Gastrocnemius medialis (tissue), 4 donors: ENCODE measurements around the gene GNB1L. TPM values are rescaled to one million over a fixed set of nuclear protein-coding genes. Genes with fewer than 3 reads are reported as not detected.

ENCODE experiments used
- ATAC-seq, 2 donors: fragments of 150-250 bp; one replicate each; pipeline ENCODE4 v1.9.1; 2016
- DNase-seq, 2 donors: peaks; one replicate each; pipeline ENCODE4 v3.0.0-alpha.2; 2019
- H3K27ac ChIP-seq, 4 donors: fragments of 200-600 bp; sonication (generic); 1 replicate in 1 of 4; 2 replicates in 3 of 4; pipeline ENCODE4 v1.5.1; 2016 to 2018; ENCODE audit warnings: mild to moderate bottlenecking in 2 of 4, moderate library complexity in 1 of 4
- H3K27me3 ChIP-seq, 3 donors: fragments of 200-600 bp; sonication (generic) in 2 of 3; 1 replicate in 1 of 3; 2 replicates in 2 of 3; pipeline versions ENCODE4 v1.5.1 to v1.6.0; 2016 to 2019; ENCODE audit warnings: mild to moderate bottlenecking in 1 of 3, moderate library complexity in 1 of 3
- H3K36me3 ChIP-seq, 2 donors: fragments of 200-600 bp; sonication (generic) in 1 of 2; one replicate each; pipeline ENCODE4 v1.5.1; 2017 to 2018
- H3K4me1 ChIP-seq, 2 donors: fragments of 200-600 bp; sonication (generic) in 1 of 2; one replicate each; pipeline ENCODE4 v1.5.1; 2016 to 2017; ENCODE audit warnings: mild to moderate bottlenecking in 2 of 2
- H3K4me3 ChIP-seq, 4 donors: fragments of 200-600 bp; sonication (generic) in 3 of 4; 1 replicate in 1 of 4; 2 replicates in 3 of 4; pipeline ENCODE4 v1.5.1; 2016 to 2019; ENCODE audit warnings: mild to moderate bottlenecking in 2 of 4
- H3K9me3 ChIP-seq, 3 donors: fragments of 200-600 bp; sonication (generic) in 2 of 3; 1 replicate in 1 of 3; 2 replicates in 2 of 3; pipeline ENCODE4 v1.5.1; 2016 to 2019
- CTCF ChIP-seq, 5 experiments: fragments of 450-650 bp in 3 of 5; fragments of 200-600 bp in 2 of 5; sonication (generic) in 2 of 5; IDR thresholded peaks in 4 of 5; conservative IDR thresholded peaks in 1 of 5; 1 replicate in 4 of 5; 2 replicates in 1 of 5; pipeline ENCODE4 v1.5.1; 2016 to 2019; ENCODE audit warnings: antibody characterized with exemption in 5 of 5, mild to moderate bottlenecking in 3 of 5, moderate library complexity in 3 of 5
- POLR2A ChIP-seq, 2 donors: fragments of 450-650 bp; IDR thresholded peaks; one replicate each; pipeline ENCODE4 v1.6.1; 2017; ENCODE audit warnings: antibody characterized with exemption in 2 of 2, mild to moderate bottlenecking in 2 of 2, moderate library complexity in 2 of 2
- in situ Hi-C, 4 donors: fragments of 200-750 bp; cut with MboI; loops; one replicate each; pipeline versions ENCODE4 v1.15.0 to v1.8.0; 2017; ENCODE audit warnings: low sequenced_read_pairs in 4 of 4
- intact Hi-C: fragments of 100-400 bp; cut with DNase I; formaldehyde crosslinking; loops from one replicate; pipeline ENCODE4 v1.15.1; 2023; ENCODE audit warnings: low total_unique reads
- total RNA-seq, 4 donors: library from RNA; depleted of rRNA; stranded (reverse); fragments of >200 nt; gene quantifications; one replicate each; pipeline versions ENCODE4 v1.1.0 to v1.2.3, GENCODE V29; 2016

The GNB1L gene
- total RNA-seq, 4 donors from 2014 or later, result 4.4 to 9.6 (median 6.7) TPM

- Histone ChIP-seq H3K36me3 (no peaks in the 10 kb centered on the region), H3K4me3 (no peak overlapping the region), H3K27ac (no peak overlapping the region), H3K9me3 (peaks cover 0 to 3% (median 0%) of the 10 kb centered on the region in 3 donors), H3K4me1 (no peaks in the 10 kb centered on the region), H3K27me3 (peaks cover 0 to 4% (median 0%) of the 10 kb centered on the region in 3 donors)
- intact Hi-C loops (no loop called here), in situ Hi-C loops (no loop called here)
- DNase-seq, result no peak
- ATAC-seq, result no peak
- TF ChIP-seq POLR2A (IDR thresholded peaks at IDR 0.05), result no peak
- no peak for TF ChIP-seq CTCF (IDR thresholded peaks at IDR 0.05 in 4 of 5, conservative IDR thresholded peaks at IDR 0.05 in 1 of 5)
Observed at GRCh38 chr22:19786264-19786585, 68.4 kb downstream of the GNB1L start.

DNA sequence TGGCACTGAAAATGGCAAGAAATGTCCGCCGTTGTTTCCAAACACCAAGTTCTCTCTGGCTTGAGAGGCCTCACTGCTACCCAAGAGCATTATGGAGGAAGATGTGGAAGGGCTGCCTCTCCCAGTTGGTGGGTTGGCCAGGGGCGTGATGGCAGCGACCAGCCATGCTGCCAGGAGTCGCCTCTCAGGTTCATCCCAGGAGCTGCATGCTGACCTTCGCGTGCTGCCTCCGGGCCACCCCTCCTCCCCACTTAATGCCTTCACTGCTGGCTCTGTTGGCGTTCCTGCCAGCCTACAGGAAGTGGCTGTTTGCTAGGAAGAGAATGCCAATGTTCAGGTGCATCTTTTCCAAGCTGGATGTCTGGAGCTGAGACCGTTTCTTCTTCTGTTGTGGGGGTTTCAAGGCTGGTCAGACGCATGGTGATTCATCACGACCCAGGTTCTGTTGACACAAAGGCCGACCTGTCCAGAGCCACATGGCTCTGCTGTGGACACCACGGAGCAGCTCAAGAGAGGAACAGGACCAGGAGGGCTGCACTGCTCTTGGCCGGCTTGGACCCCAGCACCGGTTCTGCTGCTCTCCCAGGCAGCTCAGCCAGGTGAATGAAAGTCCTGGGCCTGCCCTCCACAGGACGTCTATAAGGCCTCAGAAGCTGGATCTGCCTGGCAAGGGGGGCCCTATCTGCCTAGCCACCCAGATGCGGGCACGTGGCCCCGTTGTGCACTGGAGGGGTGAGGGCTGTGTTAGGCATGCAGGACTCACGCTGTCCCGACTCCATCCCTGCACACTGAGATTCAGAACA lies 69.0 kb downstream of the GNB1L start:
- Histone ChIP-seq H3K4me3 (no peak overlapping the region), H3K9me3 (peaks cover 0 to 3% (median 0%) of the 10 kb centered on the region in 3 donors), H3K4me1 (no peaks in the 10 kb centered on the region), H3K36me3 (no peaks in the 10 kb centered on the region), H3K27ac (no peak overlapping the region), H3K27me3 (peaks cover 0 to 4% (median 0%) of the 10 kb centered on the region in 3 donors)
- ATAC-seq (no peak), DNase-seq (no peak)
- intact Hi-C loops (no loop called here), in situ Hi-C loops (no loop called here)
- no peak for TF ChIP-seq POLR2A (IDR thresholded peaks at IDR 0.05)
- no peak for TF ChIP-seq CTCF (IDR thresholded peaks at IDR 0.05 in 4 of 5, conservative IDR thresholded peaks at IDR 0.05 in 1 of 5)

- Histone ChIP-seq H3K4me3 (no peak overlapping the region), H3K9me3 (peaks cover 0 to 3% (median 0%) of the 10 kb centered on the region in 3 donors), H3K4me1 (no peaks in the 10 kb centered on the region), H3K27me3 (peaks cover 0 to 4% (median 0%) of the 10 kb centered on the region in 3 donors), H3K27ac (no peak overlapping the region), H3K36me3 (no peaks in the 10 kb centered on the region)
- no peak for TF ChIP-seq POLR2A (IDR thresholded peaks at IDR 0.05)
- TF ChIP-seq CTCF (IDR thresholded peaks at IDR 0.05 in 4 of 5, conservative IDR thresholded peaks at IDR 0.05 in 1 of 5), result no peak
- intact Hi-C loops (no loop called here), in situ Hi-C loops (no loop called here)
- DNase-seq (no peak), ATAC-seq (no peak)
Observed at GRCh38 chr22:19784384-19785175, 70.1 kb downstream of the GNB1L start.

GRCh38 chr22:19783586-19784383 lies 70.9 kb downstream of the GNB1L start:
- ATAC-seq (no peak), DNase-seq (no peak)
- H3K4me1 ChIP-seq, result no peaks in the 10 kb centered on the region
- H3K4me3 ChIP-seq, result no peak overlapping the region
- no peak for TF ChIP-seq CTCF (IDR thresholded peaks at IDR 0.05 in 4 of 5, conservative IDR thresholded peaks at IDR 0.05 in 1 of 5)
- no peak for TF ChIP-seq POLR2A (IDR thresholded peaks at IDR 0.05)
- H3K9me3 ChIP-seq, result peaks cover 0 to 3% (median 0%) of the 10 kb centered on the region in 3 donors
- in situ Hi-C loops (no loop called here), intact Hi-C loops (no loop called here)
- no peak overlapping the region for H3K27ac ChIP-seq
- H3K36me3 ChIP-seq, result no peaks in the 10 kb centered on the region
- peaks cover 0 to 4% (median 0%) of the 10 kb centered on the region in 3 donors for H3K27me3 ChIP-seq
